Kidney epithelial cell (primary cell): ENCODE results near the gene PM20D2. TPM values are rescaled to one million over a fixed set of nuclear protein-coding genes. Genes with fewer than 3 reads are reported as not detected.

Experiments used
- DNase-seq: peaks from one replicate; pipeline ENCODE4 v3.0.0-alpha.2; 2010; ENCODE audit warnings: low read depth
- H3K27me3 ChIP-seq: 2 replicates; pipeline ENCODE4 v1.6.0; 2011; ENCODE audit warnings: low read length; ENCODE audit not compliant: control insufficient read depth, insufficient read depth
- H3K36me3 ChIP-seq: 2 replicates; pipeline ENCODE4 v1.5.1; 2011; ENCODE audit warnings: low read length; ENCODE audit not compliant: control insufficient read depth, insufficient read depth
- H3K4me3 ChIP-seq: 2 replicates; pipeline ENCODE4 v1.5.1; 2011; ENCODE audit warnings: low read depth, mild to moderate bottlenecking, control low read depth, low read length
- total RNA-seq: library from RNA; depleted of rRNA; stranded (reverse); fragments of >200 nt; gene quantifications from 2 replicates; pipeline ENCODE4 v1.2.3, GENCODE V29; 2015
- TF ChIP-seq, protein P1 (sequence below): IDR thresholded peaks from 2 replicates; pipeline ENCODE4 v1.5.1; 2011; ENCODE audit warnings: mild to moderate bottlenecking, moderate library complexity, low read length, control low read depth, inconsistent platforms; ENCODE audit not compliant: insufficient read depth, poor library complexity, severe bottlenecking

PM20D2 gene
- total RNA-seq, 1 donor from 2014 or later = 26.4 TPM

DNA sequence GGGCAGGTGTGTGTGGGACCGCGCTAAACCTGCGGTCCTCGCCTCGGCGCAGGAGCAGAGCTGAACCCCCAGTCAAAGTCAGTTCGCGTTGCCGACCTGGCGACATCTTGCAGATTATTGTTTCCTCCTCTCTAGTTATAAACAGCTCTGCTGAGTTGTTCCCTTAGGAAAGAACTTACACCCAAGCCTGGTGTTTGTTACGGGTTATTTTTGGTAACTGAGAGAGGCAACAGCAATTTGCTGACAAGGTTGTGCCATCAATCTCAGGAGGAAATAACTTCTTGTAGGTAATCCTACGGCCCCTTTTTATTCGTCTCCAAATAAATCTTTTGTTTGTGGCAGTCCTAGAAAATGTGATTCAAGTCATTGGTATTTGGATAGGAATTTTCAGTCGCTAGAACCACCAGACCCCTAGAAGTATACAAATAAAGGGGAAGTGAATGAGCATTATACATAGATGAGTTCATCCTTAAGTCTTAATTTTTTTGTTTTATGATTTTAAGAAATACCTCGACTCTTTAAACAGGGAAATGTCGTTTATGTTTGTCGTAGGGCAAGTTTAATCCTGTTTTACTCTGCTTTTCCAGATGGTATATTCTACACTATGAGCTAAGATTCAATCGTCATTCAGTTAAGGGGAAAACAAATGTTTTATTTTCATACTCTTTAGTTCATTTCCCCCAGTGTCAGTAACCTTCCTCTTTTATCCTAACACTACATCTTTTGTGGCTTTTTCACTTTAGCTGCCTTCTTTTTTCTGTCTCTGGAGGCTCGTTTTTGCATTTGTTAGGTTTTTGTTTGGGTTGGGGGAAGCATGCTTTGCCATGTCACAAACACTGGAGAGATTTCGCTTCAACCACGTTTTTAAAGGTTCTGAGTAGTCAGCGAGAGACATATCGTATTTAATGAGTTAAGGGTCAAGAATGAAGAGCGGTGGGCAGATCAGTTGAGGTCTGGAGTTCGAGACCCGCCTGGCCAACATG, 1.2 kb downstream of the PM20D2 start:
- Histone ChIP-seq H3K36me3 (no peaks in the 10 kb centered on the region), H3K4me3 (peak overlapping the region; percentile 79), H3K27me3 (no peaks in the 10 kb centered on the region)
- TF ChIP-seq, protein P1, sequence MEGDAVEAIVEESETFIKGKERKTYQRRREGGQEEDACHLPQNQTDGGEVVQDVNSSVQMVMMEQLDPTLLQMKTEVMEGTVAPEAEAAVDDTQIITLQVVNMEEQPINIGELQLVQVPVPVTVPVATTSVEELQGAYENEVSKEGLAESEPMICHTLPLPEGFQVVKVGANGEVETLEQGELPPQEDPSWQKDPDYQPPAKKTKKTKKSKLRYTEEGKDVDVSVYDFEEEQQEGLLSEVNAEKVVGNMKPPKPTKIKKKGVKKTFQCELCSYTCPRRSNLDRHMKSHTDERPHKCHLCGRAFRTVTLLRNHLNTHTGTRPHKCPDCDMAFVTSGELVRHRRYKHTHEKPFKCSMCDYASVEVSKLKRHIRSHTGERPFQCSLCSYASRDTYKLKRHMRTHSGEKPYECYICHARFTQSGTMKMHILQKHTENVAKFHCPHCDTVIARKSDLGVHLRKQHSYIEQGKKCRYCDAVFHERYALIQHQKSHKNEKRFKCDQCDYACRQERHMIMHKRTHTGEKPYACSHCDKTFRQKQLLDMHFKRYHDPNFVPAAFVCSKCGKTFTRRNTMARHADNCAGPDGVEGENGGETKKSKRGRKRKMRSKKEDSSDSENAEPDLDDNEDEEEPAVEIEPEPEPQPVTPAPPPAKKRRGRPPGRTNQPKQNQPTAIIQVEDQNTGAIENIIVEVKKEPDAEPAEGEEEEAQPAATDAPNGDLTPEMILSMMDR = no peak
- DNase-seq = no peak

GRCh38 chr6:89148016-89148750, 2.3 kb downstream of the PM20D2 start:
- TF ChIP-seq, protein P1 = no peak
- Histone ChIP-seq H3K4me3 (peak overlapping the region; percentile 13), H3K36me3 (no peaks in the 10 kb centered on the region), H3K27me3 (no peaks in the 10 kb centered on the region)
- no peak for DNase-seq

DNA sequence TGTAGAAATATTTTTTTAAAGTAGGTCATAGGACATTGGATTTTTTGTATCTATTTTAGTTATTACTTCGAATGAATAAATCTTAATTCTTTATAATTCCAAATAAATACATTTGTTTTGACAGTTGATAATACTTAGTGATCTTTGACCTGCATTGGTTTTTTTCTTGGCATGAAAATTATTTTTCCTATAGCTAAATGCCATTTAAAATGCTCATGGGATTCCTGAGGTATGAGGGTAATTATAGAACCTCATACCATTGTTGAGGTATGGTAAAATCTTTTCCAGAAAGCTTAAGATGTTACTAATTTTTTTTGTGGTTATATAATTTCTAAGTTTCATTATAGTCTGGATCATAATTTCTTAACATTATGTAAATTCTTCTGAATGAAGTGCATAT, 8.3 kb downstream of the PM20D2 start:
- TF ChIP-seq, protein P1 = no peak
- Histone ChIP-seq H3K36me3 (no peaks in the 10 kb centered on the region), H3K27me3 (no peaks in the 10 kb centered on the region), H3K4me3 (no peak overlapping the region)
- no peak for DNase-seq

GRCh38 chr6:89160331-89161092, 14.7 kb downstream of the PM20D2 start:
- no peak for DNase-seq
- no peak overlapping the region for H3K4me3 ChIP-seq
- H3K36me3 ChIP-seq = peaks cover 2% of the 10 kb centered on the region
- TF ChIP-seq, protein P1 = no peak
- H3K27me3 ChIP-seq = no peaks in the 10 kb centered on the region

DNA sequence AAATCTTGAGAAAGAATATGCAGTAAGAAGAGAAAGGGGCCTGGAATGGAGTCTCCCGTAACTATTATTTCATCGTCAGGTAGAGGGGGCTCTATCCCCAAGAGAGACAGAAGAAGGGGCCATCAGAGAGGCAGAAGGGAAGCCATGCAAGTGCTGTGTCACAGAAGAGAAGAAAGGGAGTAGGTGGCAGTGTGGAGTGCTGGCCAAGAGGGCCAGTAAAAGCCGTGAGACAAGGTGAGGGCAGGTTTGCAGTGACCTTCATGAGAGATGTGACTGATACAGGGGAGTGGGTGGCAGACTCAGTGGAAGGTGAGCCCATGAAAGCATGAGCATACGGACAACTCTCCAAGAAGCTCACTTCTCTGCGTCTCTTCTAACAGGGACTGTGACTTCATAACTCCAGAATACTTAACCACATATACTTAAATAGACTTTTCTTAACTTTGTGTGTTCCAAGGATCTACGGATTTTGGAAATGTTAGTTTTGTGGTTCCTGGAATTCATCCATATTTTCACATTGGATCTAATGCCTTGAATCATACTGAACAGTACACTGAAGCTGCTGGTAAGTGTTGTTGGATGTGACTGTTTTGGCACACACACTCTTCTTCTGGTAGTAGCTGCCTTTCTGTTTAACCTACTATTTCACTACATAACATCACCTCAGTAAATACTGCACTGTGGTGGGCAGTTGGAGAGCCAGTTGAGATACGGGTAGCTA, 15.6 kb downstream of the PM20D2 start:
- H3K36me3 ChIP-seq = peaks cover 2% of the 10 kb centered on the region
- TF ChIP-seq, protein P1 = no peak

More for the DNA sequence above, 15.6 kb downstream of the PM20D2 start:
- H3K27me3 ChIP-seq = no peaks in the 10 kb centered on the region
- H3K4me3 ChIP-seq = no peak overlapping the region
- DNase-seq = no peak
